HS-27A (cell line): Measurements from ENCODE around the gene ANKRD12.

Source experiments
- DNase-seq: peaks from one replicate; pipeline ENCODE4 v3.0.0-alpha.2; 2012; ENCODE audit warnings: low read depth, missing footprints

ANKRD12 gene

DNA sequence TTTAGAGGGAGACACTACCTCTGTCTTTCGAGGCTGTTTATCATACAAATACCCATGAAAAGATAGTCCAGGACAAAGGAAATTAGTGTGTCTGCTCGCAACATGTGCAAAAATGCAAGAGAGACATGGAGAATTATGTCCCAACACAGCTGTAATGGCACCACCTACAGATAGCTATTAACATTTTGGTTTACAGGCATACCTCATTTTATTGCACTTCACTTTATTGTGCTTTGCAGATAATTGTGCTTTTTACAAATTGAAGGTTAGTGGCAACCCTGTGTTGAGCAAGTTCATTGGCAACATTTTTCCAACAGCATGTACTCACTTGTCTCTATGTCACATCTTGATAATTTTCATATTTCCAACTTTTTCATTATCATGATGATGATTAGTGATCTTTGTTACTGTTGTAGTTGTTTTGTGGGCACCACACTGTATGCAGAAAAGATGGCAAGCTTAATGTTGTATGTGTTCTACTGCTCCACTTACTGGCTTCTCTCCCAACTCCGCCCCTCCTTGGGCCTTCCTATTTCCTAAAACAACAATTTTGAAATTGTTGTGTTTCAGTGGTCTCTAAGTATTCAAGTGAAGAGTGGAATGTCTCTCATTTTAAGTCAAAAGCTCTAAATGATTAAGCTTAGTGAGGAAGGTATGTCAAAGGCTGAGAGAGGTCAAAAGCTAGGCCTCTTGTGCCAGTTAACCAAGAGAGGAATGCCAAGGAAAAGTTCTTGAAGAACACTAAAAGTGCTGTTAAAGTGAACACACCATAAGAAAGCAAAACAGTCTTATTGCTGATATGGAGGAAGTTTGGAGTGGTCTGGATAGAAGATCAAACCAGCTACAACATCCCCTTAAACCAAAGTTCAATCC lies 52.0 kb downstream of the ANKRD12 start:
- no peak for DNase-seq

DNA sequence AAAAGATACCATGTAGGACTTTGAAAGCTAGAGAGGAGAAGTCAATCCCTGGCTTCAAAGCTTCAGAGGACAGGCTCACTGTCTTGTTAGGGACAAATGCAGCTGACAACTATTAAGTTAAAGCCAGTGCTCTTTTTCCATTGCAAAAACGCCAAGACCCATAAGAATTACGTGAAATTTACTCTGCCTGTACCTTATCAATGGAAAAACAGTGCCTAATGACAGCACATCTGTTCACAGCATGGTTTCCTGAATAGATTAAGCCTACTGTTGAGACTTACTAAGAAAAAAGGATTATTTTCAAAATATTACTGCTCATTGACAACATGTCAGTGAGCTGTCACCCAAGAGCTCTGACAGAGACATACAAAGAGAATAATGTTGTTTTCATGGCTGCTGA lies 52.9 kb downstream of the ANKRD12 start:
- no peak for DNase-seq

DNA sequence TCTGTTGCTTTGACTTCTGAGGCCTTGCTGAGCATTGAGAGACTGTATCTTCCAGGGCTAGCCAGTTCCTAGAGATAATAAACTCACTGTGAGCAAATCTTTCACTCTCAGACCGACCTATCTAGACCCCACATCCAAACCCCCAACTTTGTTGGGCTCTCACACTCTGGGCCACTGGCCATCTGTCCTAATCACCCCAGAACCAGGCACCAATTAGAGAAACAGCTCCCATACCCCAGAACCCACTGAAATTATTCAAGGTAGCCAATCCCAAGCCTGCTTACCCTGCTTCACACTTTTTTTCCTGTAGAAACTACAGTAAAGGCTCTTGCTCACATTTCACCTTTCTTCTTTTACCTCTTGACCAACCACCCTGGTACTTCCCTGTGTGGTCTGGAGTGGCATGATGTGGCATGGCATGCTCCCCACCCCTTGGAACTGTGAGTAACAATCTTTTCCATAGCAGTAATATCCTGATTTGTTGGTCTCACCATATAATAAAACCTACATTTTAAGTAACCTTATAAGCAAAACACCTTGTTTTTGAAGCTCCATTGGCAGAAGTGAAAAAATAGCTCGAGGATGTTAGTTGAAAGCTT lies 55.2 kb downstream of the ANKRD12 start:
- DNase-seq: no peak

DNA sequence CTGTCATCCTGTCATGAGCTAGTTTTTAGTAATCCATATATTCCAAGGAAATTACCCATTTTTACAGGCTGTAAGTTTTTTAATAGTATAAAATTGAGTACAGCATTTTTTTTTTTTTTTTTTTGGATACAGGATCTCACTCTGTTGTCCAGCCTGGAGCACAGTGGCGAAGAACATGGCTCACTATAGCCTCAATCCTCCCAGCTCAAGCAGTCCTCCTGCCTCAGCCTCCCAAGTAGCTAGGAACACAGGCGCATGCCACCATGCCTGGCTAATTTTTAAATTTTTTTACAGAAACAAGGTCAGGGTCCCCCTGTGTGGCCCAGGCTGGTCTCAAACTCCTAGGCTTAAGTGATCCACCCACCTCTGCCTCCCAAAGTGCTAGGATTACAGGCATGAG lies 56.5 kb downstream of the ANKRD12 start:
- DNase-seq: no peak

DNA sequence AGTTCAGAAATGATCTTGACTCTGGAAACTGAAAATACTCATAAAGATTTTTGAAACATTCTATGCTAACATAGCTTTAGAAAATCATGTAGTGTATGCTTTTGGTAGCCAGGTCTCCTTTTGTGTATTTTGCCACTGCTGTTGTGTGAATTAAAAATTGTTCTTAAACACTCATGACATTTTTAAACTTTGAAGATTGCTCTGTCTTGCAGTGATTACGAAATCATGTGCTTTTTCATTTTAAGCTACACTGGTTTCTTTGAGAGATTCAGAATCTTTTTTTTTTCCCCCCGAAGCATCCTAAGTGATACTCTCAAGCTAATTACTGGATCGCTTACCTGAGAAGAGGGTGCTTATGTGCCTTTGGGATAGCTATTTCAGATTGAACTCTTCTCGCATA lies 60.0 kb downstream of the ANKRD12 start:
- no peak for DNase-seq

DNA sequence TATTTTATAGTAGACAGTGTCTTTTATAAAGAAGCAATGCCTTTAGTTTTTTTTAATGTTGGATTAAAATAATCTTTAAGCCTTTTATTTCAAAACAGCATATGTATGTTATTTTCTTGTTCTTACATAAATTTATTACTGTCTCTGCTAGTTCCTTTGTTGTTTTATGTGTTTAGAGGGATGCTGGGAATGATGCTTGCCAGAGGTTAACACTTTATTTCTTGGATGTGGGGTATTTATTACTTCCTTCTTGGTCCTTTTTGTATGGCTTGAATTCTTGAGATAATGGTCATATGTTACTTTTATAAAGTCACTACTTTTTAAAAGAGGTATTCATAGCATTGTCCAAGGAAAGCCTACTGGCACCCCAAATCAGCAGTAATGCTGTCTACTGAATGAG lies 63.1 kb downstream of the ANKRD12 start:
- no peak for DNase-seq

DNA sequence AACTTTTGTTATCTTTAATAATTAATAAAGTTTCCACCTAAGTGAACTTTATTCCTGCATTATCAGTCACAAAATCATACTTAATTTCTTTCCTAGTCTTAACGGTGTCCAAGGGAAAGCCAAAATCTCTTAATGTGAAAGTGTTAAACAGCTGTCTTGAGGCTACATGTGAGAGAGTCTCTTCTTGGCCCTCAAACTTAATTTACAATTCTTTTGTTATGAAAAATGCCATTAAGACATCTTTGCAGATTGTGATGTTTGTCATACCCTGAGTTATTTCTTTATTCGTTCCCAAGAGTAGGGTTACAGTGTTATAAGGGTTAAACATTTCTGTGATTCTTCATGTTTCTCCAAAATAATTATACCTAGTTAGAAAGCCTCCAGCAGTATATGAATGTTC lies 64.6 kb downstream of the ANKRD12 start:
- no peak for DNase-seq

DNA sequence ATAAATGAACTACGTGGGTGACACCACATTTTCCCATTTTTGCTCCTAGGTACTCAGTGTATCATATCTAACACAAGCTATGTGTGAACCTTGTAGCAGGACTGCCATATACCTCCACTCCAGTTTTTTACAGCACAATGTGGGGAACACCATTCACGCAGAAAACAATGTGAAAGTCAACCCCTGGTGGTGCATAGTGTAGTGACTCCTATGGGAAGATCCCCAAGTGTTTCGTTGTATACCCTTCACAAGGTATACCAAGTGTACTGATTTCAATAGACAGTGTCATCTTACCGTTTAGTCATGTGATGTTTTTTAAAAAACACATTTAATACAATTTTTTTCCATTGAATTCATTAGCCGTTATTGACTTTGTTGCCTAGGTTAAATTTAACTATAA lies 68.1 kb downstream of the ANKRD12 start:
- DNase-seq: no peak

DNA sequence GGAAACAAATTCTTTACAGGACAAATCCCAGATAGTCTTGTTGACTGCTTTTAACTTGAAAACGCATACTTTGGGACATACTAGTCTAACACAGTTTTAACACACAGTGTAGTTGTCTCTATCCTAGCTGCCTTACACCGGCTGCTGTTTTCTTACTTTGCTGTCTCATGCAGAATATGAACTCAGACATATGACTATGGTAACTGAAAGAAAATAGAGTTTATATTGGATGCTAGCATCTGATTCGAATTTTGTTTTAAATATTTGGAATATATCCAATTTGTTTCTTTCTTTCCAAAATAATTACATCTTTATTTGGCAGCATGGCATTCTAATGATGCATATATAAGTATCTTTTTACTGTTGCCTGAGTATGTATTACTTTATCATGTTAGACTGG lies 69.8 kb downstream of the ANKRD12 start:
- DNase-seq: no peak

DNA sequence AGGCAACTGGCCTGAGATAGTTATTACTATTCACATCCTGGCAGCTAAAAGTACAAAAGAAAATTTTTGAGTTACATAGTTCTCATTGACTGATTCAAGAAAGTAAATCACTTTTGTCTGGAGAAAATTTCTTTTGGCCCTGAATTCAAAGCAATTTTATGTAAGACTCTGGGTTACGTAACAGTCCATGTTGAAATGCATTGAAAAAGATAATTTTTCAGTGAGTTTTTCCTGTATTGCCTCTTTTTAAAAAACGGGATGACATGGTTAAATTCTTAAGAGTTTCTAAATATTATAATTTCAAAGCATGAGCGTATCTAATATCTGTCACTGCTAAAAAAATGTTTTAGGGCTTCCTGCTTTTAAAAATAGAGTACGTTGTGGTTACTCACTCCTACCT lies 72.7 kb downstream of the ANKRD12 start:
- DNase-seq: no peak

DNA sequence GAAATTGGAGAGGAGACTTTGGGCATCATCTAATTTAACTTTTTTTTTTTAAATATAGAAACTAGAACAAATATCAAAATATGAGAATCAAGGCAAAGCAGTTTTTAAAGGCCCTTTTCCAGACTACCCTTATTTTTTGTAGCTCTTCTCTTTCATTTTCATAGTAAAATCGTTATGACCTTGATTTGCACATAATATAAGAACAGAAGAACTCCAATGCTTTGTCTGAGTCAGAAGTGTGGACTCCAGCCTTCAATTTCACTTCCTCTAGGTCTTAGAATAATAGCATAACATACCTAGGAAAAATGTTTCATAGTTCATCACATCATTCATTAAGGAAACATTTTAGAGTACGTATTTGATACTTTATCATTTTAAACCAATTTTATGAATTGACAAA lies 74.4 kb downstream of the ANKRD12 start:
- no peak for DNase-seq

DNA sequence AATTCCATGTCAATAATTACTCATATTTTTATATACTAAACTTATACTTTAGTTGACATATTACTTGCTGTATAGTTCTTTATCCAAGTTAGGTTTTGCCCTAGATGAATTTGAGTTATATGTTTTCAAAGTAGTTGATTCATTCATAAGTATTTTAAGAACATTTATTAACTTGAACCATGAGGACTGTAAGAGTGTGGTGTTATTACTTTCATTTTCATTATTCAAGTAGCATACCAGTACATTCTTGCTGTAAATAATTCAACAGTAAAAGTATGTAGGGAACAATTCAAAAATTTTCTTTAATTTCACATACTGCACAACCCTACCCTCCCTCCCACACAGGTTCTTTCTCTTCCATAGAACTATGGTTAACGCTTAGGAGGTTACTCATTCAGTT lies 75.4 kb downstream of the ANKRD12 start:
- no peak for DNase-seq

DNA sequence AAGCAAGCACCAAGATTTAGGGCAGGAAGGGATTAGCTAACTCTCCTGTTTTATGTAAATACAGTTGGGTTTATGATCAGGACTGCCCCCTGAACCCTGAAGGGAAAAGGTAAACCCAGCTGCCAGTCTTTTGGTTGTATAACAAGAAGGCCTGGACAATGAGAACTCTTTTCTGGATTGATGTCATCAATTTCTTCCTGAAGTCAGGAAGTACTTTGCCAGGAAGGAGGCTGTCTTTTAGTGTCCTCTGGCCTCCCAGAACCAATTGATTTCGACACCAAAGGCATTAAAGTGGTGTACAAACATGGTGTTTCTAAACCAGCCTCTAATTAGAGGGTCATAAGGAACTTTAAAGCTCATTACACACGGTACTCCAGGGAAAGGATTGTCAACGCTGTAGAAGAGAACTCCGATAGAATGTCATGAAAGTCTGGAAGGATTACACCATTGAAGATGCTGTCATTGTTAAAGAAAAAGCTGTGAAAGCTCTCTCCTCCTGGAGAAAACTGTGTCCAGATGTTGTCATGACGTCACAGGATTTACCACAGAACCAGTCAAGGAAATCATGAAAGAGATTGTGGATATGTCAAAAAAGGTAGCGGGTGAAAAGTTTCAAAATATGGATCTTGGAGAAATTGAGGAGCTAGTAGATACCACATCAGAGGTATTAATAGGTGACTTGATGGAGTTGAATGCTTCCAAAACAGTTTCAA lies 78.8 kb downstream of the ANKRD12 start:
- DNase-seq: no peak

DNA sequence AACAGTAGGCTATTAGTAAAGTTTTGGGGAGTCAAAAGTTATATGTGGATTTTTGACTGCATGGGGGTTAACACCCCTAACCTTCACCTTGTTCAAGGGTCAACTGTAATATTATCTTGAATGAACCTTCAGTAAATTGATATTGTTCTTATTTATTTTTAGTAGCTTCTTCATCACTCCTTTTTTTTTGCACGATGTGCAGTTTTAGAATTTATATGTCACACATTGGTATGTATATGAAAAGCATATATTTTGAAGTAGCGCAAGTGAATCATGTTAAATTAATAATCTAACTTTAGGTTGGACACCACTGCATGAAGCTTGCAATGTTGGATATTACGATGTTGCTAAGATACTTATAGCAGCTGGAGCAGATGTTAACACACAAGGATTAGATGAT lies 79.9 kb downstream of the ANKRD12 start:
- DNase-seq: no peak

DNA sequence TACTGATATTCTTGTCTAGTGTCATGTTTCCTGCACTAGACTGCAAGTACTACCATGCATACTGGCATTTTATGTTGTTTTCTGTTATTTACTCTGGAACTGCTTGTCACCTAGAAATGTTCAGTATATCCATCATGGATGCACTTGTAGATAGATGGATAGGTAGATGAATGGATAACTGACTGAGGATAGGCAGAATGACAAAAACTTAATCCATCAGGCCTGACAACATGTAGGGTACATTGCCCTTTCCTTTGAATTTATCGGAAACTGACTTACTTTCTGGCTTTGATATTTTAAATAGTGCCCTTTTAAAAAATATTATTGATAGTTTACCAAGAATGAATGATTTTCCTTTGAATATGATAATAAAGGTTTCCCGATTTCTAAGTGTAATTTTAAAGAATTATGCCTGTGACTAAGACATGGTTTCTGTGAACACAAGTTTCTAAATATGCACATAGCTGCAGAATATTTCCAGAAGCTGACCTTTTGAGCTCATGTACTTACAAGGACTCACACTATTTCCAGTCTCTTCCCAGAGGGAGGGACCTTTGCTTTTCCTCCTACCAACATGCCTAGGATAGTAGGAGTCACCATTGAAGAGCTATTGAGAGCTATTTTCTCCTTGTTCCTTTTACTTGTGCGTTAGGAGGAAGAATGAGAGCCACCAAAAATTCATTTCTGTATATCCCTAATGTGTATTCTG lies 81.3 kb downstream of the ANKRD12 start:
- no peak for DNase-seq

DNA sequence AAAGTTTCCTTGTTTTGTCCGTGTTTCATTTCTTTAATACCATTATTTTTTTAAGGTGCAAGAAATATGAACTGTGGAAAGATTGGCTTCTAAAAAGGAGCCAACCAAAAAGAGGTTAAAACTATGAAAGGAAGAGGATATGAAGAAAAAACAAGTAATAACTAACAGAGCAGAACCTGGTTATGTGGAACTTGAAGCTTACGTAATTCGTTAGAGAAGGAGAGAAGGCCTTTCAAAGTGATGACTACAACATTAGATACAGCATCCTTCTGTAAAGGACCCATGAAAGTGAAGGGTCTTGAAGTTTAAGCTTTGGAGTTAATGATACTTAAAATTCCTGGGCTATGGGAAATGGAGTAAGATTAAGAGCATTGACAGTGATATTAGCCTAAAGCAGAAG lies 84.5 kb downstream of the ANKRD12 start:
- no peak for DNase-seq

DNA sequence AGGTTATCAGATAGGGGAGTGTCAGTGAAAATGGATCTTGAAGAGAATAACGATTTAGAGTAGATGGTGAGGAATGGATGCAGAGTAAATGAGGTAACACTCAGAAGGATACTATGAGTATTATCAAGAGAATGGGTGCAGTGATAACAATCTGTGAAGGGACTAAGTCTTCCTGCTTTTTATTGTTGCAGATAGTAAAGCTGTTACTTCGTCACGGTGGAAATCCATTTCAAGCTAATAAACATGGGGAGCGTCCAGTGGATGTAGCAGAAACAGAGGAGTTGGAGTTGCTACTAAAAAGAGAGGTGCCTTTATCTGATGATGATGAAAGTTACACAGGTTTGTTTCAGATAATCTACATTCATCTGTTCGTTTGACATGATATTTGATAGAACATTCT lies 85.1 kb downstream of the ANKRD12 start:
- DNase-seq: no peak

DNA sequence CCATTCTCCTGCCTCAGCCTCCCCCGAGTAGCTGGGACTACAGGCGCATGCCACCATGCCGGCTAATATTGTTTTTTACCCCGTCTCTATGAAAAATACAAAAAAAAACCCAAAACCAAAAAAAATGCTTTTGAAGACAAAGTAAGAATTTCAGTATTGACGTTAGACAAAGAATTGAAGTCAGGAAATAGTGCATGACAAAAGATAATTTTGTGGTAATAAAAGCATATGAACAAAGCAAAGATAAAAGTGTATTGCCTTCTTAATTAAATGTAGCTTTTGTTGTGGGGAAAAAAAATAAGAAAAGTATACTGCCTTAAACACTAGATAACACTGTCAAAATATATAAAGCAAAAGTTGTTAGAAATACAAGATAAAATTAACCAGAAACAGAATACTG lies 86.8 kb downstream of the ANKRD12 start:
- DNase-seq: no peak

DNA sequence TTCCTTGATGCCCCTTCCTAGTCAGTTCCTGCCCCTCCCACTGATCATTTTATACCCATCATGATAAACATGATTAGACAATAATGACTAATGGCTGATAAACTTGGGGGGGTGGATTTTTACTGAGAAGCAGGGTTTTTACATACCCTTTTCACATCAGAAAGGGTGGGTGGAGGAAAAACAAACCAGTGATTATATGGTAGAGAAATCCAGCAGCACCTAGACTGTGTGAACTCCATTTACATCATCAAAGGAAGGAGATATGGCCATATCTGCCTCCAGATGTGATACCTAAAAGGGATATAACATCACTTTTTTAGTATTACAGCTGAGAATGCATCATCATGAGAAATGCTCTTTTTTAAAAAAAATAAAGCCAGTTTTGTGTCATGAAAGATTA lies 89.9 kb downstream of the ANKRD12 start:
- DNase-seq: no peak

DNA sequence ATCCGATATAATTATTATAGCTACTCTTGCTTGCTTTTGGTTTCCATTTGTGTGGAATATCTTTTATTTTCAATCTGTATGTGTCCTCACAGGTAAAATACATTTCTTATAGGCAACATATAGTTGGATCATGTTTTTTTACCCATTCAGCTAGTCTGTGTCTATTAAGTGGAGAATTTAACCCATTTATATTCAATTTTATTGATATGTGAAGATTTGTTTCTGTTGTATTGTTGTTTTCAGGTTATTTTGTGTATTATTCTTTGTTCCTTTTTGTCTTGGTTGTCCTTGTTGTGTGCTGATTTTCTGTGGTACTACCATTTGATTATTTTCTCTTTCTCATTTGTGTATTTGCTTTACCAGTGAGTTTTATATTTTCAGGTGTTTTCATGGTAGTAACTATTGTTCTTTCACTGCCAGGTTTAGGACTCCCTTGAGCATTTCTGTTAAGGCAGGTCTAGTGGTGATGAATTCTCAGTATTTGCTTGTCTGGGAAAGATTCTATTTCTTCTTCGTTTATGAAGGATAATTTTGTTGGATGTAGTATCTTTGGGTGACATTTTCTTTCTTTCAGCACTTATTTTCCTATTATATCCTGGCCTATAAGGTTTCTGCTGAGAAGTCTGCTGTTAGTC lies 95.4 kb downstream of the ANKRD12 start:
- no peak for DNase-seq

DNA sequence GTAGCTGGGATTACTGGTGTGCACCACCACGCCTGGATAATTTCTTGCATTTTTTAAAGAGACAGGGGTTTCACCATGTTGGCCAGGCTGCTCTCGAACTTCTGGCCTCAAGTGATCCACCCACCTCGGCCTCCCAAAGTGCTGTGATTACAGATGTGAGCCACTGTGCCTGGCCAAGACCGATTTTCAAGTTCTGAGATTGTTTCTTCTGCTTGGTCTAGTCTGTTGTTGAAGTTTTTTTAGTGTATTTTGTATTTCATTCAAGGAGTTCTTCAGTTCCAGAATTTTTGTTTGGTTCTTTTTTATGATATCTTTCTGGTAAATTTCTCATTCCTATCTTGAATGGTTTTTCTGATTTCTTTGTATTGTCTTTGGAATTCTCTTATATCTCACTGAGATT lies 96.4 kb downstream of the ANKRD12 start:
- no peak for DNase-seq

DNA sequence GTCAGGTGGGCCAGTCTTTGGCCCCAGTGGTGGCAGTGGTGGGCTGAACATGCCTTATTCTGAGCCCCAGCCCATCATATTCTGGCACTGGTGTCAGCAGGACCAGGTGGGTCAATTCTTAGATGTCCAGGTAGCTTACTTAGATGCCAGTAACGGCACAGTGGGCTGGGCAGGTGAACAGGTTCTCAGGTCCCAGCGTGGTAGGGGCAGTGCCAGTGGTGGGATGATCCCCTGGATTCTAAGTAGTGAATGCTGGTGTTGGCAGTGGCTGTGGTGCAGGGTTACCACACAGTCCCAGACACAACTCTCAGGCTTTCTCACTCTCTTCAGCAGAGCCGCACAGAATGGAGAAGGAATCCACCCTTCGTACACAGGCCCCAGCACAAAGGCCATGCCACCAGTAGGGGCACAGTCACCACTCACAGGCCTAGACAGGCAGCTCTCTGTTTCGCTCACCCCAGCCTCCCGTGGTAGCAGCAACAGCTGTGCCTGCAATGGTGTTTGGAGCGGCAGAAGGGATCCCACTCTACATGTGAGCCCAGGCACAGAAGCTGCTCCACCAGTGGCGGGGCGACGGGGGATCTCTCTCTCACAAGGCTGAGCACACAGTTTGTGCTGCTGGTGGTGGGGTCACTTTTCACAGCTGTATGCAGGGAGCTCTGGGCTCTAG lies 97.3 kb downstream of the ANKRD12 start:
- DNase-seq: no peak
